ENCODE results near the gene PRKAB1.
"Not testable (repeated sequence)": the region's sequence is repeated elsewhere in the genome, so short reads cannot be mapped to it uniquely, and the experiment has no call there.

PRKAB1 gene

GRCh38 chr12:119667577-119668323 is at the start of gene PRKAB1:
Gene PRKAB1 (plus strand): TSS chr12:119668133. CDS start chr12:119668245, 112 bp downstream.
- peak; percentile 98 for DNase-seq

- not testable (repeated sequence) for DNase-seq
Measured at GRCh38 chr12:119618328-119618896, 49.5 kb upstream of the PRKAB1 start.

- DNase-seq = no peak
Measured at GRCh38 chr12:119620490-119620889, 47.4 kb upstream of the PRKAB1 start.

GRCh38 chr12:119621878-119622277 is 46.1 kb upstream of the PRKAB1 start:
- no peak for DNase-seq

- no peak for DNase-seq
Measured at GRCh38 chr12:119624966-119625365, 43.0 kb upstream of the PRKAB1 start.

GRCh38 chr12:119627019-119627643 is 40.8 kb upstream of the PRKAB1 start:
- DNase-seq = no peak

GRCh38 chr12:119627686-119628085 is 40.2 kb upstream of the PRKAB1 start:
- no peak for DNase-seq

- DNase-seq = no peak
Measured at GRCh38 chr12:119630223-119630780, 37.6 kb upstream of the PRKAB1 start.

- no peak for DNase-seq
Measured at GRCh38 chr12:119630962-119631550, 36.9 kb upstream of the PRKAB1 start.

GRCh38 chr12:119631930-119632678 is 35.8 kb upstream of the PRKAB1 start:
- DNase-seq = no peak

- no peak for DNase-seq
Measured at GRCh38 chr12:119634743-119635142, 33.2 kb upstream of the PRKAB1 start.

GRCh38 chr12:119642986-119643385 is 24.9 kb upstream of the PRKAB1 start:
- no peak for DNase-seq

GRCh38 chr12:119644930-119645329 is 23.0 kb upstream of the PRKAB1 start:
- no peak for DNase-seq

GRCh38 chr12:119645535-119646059 is 22.3 kb upstream of the PRKAB1 start:
- DNase-seq = no peak

GRCh38 chr12:119649202-119649808 is 18.6 kb upstream of the PRKAB1 start:
- DNase-seq = no peak

- no peak for DNase-seq
Measured at GRCh38 chr12:119652665-119653064, 15.3 kb upstream of the PRKAB1 start.

- DNase-seq = not testable (repeated sequence)
Measured at GRCh38 chr12:119657001-119657400, 10.9 kb upstream of the PRKAB1 start.

GRCh38 chr12:119658166-119658565 is 9.8 kb upstream of the PRKAB1 start:
- DNase-seq = not testable (repeated sequence)

- DNase-seq = peak; percentile 12
Measured at GRCh38 chr12:119659289-119659897, 8.5 kb upstream of the PRKAB1 start.

- DNase-seq = no peak
Measured at GRCh38 chr12:119660076-119660475, 7.9 kb upstream of the PRKAB1 start.

- DNase-seq = no peak
Measured at GRCh38 chr12:119661882-119662281, 6.1 kb upstream of the PRKAB1 start.

Measured in CD4-positive, alpha-beta T cell treated with Interferon gamma for 1 hour (primary cell).